HG03342 (cell line): ENCODE measurements around the gene MS4A6E.
"Not testable (repeated sequence)": the region's sequence is repeated elsewhere in the genome, so short reads cannot be mapped to it uniquely, and the experiment has no call there.

Experiments
- ATAC-seq: cut with Tn5 transposase; IDR thresholded peaks from one replicate; pipeline ENCODE4 v1.9.1; 2021; ENCODE audit warnings: mild to moderate bottlenecking, moderate library complexity; ENCODE audit not compliant: unreplicated experiment

The MS4A6E gene, protein sequence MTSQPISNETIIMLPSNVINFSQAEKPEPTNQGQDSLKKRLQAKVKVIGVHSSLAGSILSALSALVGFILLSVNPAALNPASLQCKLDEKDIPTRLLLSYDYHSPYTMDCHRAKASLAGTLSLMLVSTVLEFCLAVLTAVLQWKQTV

GRCh38 chr11:60326955-60327354, at the start of gene MS4A6E:
Gene MS4A6E (plus strand): TSS chr11:60327255. CDS start chr11:60334896, 7,641 bp downstream.
- ATAC-seq, result no peak

GRCh38 chr11:60280412-60280811, 46.6 kb upstream of the MS4A6E start, which contains the start of gene MS4A4A:
Gene MS4A4A (plus strand): TSS chr11:60280666. CDS start chr11:60280676, 10 bp downstream.
- no peak for ATAC-seq

GRCh38 chr11:60281485-60281884, 45.6 kb upstream of the MS4A6E start:
- ATAC-seq, result no peak

DNA sequence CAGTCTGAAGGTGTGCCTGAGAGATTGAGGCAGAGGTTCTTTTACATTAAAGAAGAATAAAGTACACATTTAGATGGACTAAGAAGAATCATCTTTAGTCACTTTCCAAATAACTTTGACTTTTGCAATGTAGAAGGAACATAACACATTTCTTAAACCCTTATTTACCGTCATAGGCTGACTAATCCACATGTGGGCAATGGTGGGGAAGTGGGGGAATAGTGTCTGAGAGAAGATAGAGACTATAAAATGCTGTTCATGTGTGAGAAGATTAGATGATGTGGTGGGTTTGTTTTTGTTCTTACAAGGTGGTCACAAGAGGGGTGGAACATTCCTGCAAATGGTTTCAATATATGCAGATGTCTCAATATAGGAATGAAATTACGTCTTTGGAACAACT, 44.8 kb upstream of the MS4A6E start:
- no peak for ATAC-seq

DNA sequence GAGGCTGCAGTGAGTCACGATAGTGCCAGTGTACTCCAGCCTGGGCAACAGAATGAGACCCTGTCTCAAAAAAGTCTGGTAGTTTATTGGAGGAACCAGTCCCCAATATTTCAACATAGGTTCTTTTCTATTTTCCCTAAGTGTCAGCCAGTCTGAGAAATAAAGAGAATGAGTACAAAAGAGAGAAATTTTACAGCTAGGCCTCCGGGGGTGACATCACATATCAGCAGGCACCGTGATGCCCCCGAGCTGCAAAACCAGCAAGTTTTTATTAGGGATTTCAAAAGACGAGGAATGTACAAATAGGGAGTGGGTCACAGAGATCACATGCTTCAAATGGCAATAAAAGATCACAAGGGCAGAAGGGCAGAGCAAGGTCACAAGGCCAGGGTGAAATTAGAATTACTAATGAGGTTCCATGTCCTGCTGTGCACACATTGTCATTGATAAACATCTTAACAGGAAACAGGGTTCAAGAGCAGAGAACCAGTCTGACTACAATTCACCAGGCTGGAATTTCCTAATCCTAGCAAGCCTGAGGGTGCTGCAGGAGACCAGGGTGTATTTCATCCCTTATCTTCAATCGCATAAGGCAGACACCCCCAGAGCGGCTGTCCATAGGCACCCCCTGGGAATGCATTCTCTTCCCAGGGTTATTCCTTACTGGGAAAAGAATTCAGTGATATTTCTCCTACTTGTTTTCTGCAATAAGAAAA, 41.5 kb upstream of the MS4A6E start:
- not testable (repeated sequence) for ATAC-seq

DNA sequence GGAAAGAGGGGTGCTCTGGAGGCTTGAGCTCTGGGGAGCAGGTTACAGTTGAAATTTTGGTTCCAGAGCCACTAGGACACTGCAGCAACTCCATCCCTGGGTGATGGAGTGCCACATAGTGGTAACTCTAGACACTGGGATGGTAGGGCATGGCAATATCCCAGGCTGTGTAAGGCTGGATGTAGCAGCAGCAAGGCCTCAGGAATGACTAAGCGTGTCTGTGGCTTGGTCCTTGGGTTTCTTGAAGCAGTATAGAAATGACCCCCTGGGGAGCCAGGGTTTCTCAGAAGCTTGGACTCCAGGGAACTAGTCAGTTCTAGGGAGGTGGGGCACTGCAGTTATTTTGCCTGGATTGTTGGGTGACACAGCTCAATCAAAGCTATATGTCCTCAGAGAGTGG, 38.5 kb upstream of the MS4A6E start:
- no peak for ATAC-seq

- ATAC-seq, result no peak
Observed at GRCh38 chr11:60292145-60292544, 34.9 kb upstream of the MS4A6E start.

DNA sequence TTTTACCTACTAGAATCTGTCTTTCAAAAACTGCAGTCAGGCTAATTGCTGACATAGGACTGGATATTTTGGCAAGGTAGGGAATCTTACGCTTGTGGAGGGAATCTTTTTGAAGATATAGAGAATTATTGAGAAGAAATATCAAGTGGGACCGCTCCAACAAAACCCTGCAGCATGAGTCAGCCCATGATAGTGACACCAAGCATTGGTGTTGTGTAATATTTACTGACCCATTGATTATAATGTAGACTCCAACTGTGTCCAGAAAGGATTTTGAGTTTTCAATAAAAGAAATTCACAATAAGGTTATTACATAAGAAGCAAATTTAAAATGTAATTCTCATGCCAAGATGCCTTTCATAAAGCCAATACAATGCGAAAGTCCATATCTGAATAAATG, 25.9 kb upstream of the MS4A6E start:
- no peak for ATAC-seq

- ATAC-seq, result not testable (repeated sequence)
Observed at GRCh38 chr11:60301884-60302283, 25.2 kb upstream of the MS4A6E start.

- ATAC-seq, result no peak
Observed at GRCh38 chr11:60303661-60304060, 23.4 kb upstream of the MS4A6E start.

DNA sequence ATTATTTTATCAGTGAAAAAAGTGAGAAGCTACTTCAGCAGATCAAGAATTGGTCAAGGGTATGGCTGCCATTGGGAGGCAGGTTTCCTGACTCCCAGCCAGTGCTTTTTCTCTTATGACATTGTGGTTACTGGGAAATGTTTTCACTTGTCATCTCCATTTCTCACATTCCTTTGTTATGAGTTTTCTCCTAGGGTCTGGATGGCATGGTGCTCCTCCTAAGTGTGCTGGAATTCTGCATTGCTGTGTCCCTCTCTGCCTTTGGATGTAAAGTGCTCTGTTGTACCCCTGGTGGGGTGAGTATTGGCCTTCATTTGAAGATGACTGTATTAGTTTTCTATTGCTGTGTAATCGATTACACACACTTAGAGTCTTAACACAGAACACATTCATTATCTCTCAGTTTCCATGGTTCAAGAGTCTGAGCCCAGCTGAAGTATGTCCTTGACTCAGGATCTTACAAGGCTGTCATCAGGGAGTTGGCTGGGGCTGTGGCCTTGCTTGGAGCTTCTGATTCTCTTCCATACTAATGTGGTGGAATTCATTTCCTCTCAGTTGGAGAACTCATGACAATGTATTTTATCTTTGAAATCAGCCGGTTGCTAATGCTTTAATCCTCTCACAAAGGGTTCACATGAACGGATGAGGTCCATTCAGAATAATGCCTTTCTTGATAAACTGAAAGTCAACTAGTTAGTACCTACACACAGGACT, 21.0 kb upstream of the MS4A6E start:
- no peak for ATAC-seq

DNA sequence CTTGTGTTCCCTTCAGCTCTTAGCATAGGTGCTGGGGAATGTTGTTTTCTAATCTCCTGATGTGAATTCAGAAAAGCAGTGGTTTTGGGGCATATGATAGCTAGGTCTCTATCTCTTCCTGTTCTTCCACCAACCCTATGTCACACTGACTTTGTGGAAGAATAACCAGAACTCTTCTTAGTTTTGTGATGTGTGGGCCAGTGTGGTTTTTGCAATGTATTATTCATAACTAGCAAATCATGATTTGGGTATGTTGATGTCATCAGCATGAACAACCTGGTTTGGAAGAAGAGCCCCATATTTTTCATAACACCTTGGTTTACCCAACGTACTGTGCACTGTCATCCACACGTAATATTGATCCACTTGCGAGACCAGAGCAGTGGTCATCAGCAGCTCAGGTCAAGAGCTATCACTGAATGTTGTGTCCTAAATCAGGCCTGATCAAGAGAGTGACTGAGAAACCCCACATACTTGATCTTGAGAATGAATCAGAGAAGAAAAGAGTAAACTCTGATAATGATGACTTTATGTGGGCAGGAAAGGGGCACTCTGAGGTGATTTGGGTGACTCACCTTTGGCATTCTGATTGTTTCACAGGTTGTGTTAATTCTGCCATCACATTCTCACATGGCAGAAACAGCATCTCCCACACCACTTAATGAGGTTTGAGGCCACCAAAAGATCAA, 19.4 kb upstream of the MS4A6E start:
- ATAC-seq, result no peak

GRCh38 chr11:60310407-60310998, 16.6 kb upstream of the MS4A6E start:
- peak; percentile 73 for ATAC-seq

DNA sequence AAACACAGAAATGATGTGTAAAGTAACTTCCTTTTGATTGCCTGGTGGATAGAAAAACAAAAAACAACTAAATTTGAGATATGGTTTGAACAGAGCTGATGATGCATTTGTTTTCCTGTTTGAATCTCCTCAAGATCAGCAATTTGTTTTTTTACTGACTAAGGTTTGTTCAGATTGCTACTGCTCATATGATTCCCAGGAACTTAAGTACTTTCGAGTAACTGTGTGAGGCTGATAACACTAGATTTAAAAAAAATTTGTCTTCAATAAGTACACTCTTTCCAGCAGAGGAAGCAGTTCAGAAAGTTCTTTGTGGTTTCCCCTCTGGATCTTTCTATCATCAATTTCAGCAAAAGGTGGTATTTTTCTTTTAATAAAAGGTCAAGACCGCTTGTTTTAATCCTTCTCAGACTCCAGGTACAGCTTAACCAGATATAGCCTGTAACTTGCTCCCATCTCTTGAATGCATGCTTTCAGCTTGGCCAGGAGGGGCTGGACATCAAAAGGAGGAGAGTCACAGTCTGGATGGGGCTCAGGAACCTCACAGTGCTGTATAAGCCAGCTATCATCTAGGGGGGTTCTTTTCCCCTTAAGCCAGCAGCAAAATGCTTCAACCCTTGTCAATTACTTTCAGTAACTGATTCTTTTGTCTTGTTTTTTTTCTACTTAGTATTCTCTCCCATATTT, 12.3 kb upstream of the MS4A6E start:
- no peak for ATAC-seq

DNA sequence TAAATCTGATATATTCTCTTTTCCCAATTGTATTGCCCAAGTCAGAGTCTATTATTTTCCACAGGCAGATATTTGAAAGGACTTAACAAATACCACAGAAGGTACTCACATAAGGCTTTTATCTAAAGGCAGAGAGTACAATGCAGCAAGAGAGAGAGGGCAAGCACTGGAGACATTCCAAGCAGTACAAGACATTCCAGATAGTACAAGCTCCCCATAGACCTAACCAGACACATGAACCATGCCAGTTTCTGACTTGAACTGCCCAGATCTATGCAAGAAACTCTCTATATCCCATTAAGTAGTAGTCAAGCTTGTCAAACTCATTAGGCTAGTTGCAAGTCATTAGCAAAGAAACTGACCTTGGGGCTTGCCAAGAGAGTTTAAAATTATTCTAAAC, 11.2 kb upstream of the MS4A6E start:
- no peak for ATAC-seq

DNA sequence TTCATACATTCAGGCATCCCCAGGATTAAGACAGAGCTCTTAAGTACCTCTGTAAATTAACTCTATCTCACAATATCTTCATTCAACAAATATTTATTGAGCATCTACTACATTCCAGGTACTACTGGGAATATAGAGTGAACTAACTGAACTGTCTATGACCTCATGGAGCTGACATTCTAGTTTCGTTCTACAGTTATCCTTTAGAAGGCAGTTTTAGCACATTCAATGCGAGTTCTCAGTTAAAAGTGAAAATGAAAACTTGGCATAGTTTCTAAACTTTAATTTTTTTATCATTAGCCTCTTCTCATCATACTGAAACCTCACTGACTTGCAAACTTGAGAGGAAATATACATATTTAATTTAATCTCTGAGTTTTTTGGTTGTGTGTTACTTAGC, 10.7 kb upstream of the MS4A6E start:
- ATAC-seq, result no peak

- no peak for ATAC-seq
Observed at GRCh38 chr11:60318726-60319125, 8.3 kb upstream of the MS4A6E start.

DNA sequence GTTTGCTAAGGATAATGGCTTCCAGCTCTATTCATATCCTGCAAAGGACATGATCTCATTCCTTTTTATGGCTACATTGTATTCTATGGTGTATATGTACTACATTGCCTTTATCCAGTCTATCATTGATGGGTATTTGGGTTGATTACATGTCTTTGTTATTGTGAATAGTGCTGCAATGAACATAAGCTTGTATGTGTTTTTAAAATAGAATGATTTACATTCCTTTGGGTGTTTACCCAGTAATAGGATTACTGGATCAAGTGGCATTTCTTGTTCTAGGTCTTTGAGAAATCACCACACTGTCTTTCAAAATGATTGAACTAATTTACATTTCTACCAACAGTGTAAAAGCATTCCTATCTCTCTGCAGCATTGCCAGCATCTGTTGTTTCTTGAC, 6.0 kb upstream of the MS4A6E start:
- ATAC-seq, result no peak

GRCh38 chr11:60328460-60328859, 1.4 kb downstream of the MS4A6E start:
- ATAC-seq, result no peak

GRCh38 chr11:60332846-60333245, 5.8 kb downstream of the MS4A6E start:
- ATAC-seq, result no peak
